ENCODE results near the gene PID1.

DNA sequence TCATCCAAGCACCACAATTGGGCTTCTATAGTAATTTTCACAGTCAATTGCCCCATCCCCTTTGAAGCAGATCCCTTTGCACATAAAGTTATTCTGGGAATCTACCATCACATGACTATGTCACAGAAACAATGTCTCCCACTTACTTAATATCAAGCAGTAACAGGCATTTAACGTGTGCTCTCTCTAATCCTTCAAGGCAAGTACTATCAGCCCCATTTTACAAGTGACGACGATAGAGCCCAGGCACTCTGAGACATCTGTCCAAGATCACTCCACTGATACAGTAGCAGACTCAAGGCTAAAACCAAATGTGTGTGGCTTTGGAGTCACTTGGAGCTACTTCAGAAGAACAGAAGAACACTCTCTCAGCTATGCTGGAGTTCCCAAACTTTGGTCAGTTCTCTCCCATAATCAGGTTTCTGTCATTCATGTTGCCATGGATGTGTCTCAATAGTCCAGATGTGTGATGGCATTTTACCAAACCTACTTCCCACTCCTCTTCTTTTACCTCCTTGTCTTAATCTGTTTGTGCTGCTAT is 39.7 kb downstream of the PID1 start:
- TF ChIP-seq MEF2A (IDR thresholded peaks at IDR 0.05; ENCODE audit: borderline replicate concordance, low read depth) (no peak), YY1 (IDR thresholded peaks at IDR 0.05; ENCODE audit: low read depth) (no peak), CHD2 (IDR thresholded peaks at IDR 0.05; ENCODE audit: low read length, partially characterized antibody) (no peak), RAD21 (IDR thresholded peaks at IDR 0.05; ENCODE audit: low read length) (no peak)
- TF ChIP-seq, protein P1, sequence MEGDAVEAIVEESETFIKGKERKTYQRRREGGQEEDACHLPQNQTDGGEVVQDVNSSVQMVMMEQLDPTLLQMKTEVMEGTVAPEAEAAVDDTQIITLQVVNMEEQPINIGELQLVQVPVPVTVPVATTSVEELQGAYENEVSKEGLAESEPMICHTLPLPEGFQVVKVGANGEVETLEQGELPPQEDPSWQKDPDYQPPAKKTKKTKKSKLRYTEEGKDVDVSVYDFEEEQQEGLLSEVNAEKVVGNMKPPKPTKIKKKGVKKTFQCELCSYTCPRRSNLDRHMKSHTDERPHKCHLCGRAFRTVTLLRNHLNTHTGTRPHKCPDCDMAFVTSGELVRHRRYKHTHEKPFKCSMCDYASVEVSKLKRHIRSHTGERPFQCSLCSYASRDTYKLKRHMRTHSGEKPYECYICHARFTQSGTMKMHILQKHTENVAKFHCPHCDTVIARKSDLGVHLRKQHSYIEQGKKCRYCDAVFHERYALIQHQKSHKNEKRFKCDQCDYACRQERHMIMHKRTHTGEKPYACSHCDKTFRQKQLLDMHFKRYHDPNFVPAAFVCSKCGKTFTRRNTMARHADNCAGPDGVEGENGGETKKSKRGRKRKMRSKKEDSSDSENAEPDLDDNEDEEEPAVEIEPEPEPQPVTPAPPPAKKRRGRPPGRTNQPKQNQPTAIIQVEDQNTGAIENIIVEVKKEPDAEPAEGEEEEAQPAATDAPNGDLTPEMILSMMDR (IDR thresholded peaks at IDR 0.05), result no peak
